Stimulated activated naive CD8-positive, alpha-beta T cell treated with anti-CD3 and anti-CD28 coated beads, Interleukin-15, Interleukin-2, amounts not matched to agents 100 ng/mL and 50 ng/mL, for 24 hours (primary cell): ENCODE measurements around the gene MYH2.
"Not testable (repeated sequence)": the region's sequence is repeated elsewhere in the genome, so short reads cannot be mapped to it uniquely, and the experiment has no call there.

Experiments used
- H3K27ac Mint-ChIP-seq: one replicate; pipeline ENCODE4 v1.8.0; 2021; ENCODE audit warnings: mild to moderate bottlenecking, mixed read lengths
- H3K27me3 Mint-ChIP-seq: one replicate; pipeline ENCODE4 v1.8.0; 2021; ENCODE audit warnings: mixed read lengths
- H3K36me3 Mint-ChIP-seq: one replicate; pipeline ENCODE4 v1.8.0; 2021; ENCODE audit warnings: low read depth, mixed read lengths
- H3K4me1 Mint-ChIP-seq: one replicate; pipeline ENCODE4 v1.8.0; 2021; ENCODE audit warnings: low read depth, mixed read lengths
- H3K4me3 Mint-ChIP-seq: one replicate; pipeline ENCODE4 v1.8.0; 2021; ENCODE audit warnings: mild to moderate bottlenecking, mixed read lengths
- H3K9me3 Mint-ChIP-seq: one replicate; pipeline ENCODE4 v1.8.0; 2021; ENCODE audit warnings: mixed read lengths

The MYH2 gene

DNA sequence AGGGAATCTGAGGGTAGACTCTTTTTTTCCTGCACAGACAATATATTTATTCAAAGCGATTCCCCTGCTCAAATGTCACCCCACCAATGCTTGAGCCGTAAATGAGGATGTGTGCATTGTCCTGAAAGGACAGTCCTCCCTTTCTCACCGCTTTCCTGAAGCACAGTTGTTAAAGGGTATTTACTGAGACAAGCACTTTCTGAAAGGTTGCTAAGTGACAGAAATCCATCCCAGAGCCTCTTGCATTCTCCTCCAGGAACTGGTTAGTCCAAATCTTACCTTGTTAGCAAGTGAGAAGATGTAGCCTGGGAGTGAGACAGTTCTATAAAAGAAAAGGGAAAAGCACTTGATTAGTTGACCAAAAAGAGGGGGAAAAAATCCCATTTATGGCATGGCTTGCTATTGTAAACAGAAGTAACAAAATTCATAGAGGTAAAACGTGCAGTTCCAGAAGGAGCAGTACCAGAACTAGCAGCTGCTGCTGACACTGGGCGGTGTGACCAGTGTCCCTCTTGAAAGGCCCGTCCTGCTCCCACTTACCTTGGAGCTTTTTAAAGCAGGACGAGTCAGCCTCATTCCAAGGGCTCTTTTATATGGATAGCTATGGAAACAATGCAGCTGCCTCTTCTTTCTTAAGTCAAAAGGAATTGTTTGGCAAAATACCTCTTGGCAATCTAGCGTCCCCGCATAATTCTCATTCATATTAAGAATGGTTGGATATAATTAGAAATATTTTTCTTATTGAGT, at the start of gene MYH2:
MYH2 (minus strand) TSS at position 563 of the 747 bp plus-strand sequence. CDS start 1,738 bp downstream, outside the sequence.
- Mint-ChIP-seq H3K9me3 (no peaks in the 10 kb centered on the region), H3K27me3 (peaks cover 17% of the 10 kb centered on the region), H3K27ac (no peak within 1 kb of the TSS), H3K36me3 (no peaks in the 10 kb centered on the region), H3K4me1 (no peaks in the 10 kb centered on the region), H3K4me3 (no peak within 1 kb of the TSS)

DNA sequence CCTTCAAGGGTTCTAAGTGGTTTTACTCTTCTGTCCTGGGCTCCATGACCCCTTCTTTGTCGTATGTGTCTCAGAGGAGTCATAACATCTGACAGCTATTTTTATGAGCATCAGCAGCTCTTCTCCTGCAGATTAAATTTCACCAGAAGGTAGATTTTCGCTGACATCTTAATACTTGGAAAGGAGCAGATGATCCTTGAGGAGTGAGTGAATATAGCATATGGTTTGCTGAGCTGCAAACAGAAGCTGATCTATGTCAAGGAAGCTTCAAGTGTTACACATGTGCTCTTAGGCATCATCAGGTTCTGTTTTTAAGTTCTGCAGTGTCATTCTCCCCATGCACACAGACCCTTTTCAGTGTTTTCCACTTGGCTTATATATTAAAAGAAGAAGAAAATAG, 49.2 kb upstream of the MYH2 start:
- Mint-ChIP-seq H3K4me3 (no peak overlapping the region), H3K27ac (no peak overlapping the region), H3K27me3 (peaks cover 28% of the 10 kb centered on the region), H3K4me1 (no peaks in the 10 kb centered on the region), H3K9me3 (no peaks in the 10 kb centered on the region), H3K36me3 (no peaks in the 10 kb centered on the region)

DNA sequence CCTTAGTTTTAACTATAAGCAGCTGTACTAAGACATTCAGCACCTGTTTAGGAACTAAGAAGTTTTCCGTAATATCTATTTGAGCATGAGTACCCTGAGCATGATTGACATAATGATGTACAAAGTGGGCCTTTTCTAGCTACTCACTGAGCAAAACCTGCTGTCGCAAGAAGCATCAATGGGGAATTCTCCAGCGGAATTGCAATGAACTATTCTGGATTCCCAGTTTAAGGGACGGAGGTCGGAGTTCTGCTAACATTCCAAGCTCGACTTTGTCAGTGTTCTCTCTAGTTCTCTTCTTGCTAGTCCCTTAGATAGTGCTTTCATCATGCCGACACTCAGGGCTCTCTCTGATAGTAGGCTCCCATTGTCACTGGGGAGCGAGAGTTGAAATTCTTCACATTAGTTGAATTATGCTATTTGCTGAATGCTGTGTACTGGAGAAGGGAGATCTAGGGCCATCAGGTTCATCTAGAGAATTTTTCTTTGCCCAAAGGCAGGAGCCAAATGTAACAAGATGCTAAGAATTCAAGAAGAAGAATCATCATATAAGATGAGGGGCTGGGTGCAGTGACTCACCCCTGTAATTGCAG, 40.2 kb upstream of the MYH2 start:
- no peak overlapping the region for H3K27ac Mint-ChIP-seq
- H3K4me1 Mint-ChIP-seq: no peaks in the 10 kb centered on the region
- no peaks in the 10 kb centered on the region for H3K36me3 Mint-ChIP-seq
- no peak overlapping the region for H3K4me3 Mint-ChIP-seq
- no peaks in the 10 kb centered on the region for H3K9me3 Mint-ChIP-seq
- peaks cover 28% of the 10 kb centered on the region for H3K27me3 Mint-ChIP-seq

DNA sequence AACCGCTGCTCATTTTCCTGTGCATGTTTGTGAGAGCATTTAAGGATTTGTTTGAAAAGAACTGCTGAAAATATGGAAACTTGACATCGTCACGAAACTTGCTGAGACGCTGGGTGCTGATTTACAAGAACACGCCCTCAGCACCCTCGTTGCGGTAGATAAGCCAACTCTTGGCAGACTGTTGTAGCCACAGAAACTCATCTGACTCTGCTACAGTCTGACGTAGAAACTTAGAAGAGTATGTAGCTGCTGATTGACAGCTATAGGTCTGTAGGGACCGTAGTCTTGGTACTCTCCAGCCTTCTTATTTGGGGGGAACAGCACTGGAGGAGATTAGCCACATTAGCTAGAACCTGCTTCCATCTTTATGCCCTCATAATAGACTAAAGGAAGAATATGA, 36.1 kb upstream of the MYH2 start:
- no peaks in the 10 kb centered on the region for H3K4me1 Mint-ChIP-seq
- no peaks in the 10 kb centered on the region for H3K9me3 Mint-ChIP-seq
- H3K27ac Mint-ChIP-seq: no peak overlapping the region
- H3K27me3 Mint-ChIP-seq: peaks cover 38% of the 10 kb centered on the region
- H3K36me3 Mint-ChIP-seq: no peaks in the 10 kb centered on the region
- no peak overlapping the region for H3K4me3 Mint-ChIP-seq

DNA sequence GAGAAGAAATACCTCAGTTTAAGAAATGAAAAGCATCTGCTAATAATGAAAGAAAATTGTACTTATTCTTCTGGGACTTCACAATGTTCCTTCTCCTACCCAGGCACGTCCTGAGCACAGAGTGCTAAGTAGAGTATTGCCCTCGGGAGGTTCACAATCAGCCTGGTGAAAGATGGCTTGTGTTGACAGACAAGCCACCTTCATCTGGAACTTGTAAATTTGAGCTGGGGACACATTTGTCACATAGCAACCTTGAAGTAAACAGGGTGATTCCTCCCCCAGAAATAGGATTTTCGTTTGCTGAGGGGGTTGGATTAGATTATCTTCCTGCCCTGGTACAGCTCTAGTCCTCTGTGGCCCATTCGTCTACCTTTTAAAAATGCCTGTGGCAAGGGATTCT, 34.4 kb upstream of the MYH2 start:
- Mint-ChIP-seq H3K27ac (no peak overlapping the region), H3K4me3 (no peak overlapping the region), H3K4me1 (no peaks in the 10 kb centered on the region), H3K27me3 (peaks cover 38% of the 10 kb centered on the region), H3K36me3 (no peaks in the 10 kb centered on the region), H3K9me3 (no peaks in the 10 kb centered on the region)

DNA sequence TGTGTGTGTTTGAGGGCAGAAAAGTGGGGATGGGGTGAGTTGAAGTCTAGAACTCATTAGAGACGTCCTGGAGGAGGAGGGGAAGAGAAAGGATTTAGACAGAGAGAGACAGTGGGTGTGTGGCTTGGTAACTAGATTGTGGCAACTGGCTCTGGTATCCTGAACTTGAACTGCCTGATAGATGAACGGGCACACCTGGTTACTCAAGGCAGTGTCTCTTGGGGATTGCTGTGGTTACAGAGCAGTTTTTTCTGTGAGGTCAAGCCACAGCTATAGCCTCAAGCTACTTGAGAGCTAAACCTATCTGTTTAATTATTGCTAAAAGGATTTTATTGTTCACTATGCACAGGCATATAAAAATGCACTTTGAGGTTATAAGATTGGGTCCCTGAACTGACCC, 29.8 kb upstream of the MYH2 start:
- H3K4me3 Mint-ChIP-seq: no peak overlapping the region
- no peak overlapping the region for H3K27ac Mint-ChIP-seq
- H3K36me3 Mint-ChIP-seq: no peaks in the 10 kb centered on the region
- no peaks in the 10 kb centered on the region for H3K9me3 Mint-ChIP-seq
- H3K27me3 Mint-ChIP-seq: peaks cover 30% of the 10 kb centered on the region
- H3K4me1 Mint-ChIP-seq: no peaks in the 10 kb centered on the region

DNA sequence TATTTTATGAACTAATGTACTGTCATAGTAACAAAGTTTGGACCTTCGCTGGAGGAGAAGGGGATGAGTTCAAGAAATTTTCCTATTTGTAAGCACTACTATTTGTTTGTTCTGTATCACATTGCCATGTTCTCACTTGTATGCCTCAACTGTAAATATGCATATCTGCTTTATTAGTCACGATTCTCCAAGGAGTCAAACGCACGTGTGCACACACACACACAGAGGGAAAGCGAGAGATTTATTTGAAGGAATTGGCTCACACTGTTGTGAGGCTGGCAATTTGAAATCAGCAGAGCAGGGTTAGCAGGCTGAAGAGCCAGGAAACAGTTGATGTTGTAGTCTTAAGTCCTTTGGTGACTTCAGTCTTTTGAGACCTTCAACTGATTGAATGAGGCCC, 24.9 kb upstream of the MYH2 start:
- H3K9me3 Mint-ChIP-seq: no peaks in the 10 kb centered on the region
- H3K4me3 Mint-ChIP-seq: no peak overlapping the region
- H3K27ac Mint-ChIP-seq: no peak overlapping the region
- no peaks in the 10 kb centered on the region for H3K36me3 Mint-ChIP-seq
- no peaks in the 10 kb centered on the region for H3K4me1 Mint-ChIP-seq
- H3K27me3 Mint-ChIP-seq: peaks cover 18% of the 10 kb centered on the region

DNA sequence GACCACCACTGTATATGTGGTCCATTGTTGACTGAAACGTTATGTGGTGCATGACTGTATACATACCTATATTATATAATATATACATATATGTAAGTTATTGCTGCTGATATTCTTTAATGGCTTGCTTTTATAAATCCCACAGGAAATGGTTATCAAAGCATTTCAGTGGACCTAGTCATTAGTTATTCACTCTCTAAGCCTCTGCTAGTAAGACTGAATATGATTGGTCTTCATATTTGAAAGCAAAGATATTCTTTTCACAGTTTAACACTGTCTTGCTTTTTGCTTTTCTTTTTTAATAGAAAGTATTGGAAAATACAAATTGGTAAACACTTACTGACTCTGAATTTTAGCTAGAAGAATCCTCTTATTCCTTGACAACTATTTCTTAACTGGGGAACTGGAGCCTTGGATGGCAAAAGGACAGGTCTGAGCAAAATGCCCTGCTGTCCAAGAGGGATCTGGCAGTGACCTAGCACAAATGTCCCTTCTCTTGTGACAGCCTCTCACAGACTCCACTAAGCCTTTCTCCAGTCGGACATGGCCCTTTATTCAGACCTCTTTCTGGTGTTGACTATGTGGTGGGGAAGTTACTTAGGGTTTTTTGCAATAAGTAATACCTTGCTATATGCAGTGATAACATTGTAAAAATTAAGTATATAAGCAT, 14.7 kb upstream of the MYH2 start:
- H3K27ac Mint-ChIP-seq: no peak overlapping the region
- no peaks in the 10 kb centered on the region for H3K9me3 Mint-ChIP-seq
- no peaks in the 10 kb centered on the region for H3K4me1 Mint-ChIP-seq
- no peaks in the 10 kb centered on the region for H3K36me3 Mint-ChIP-seq
- H3K4me3 Mint-ChIP-seq: no peak overlapping the region
- H3K27me3 Mint-ChIP-seq: peaks cover 16% of the 10 kb centered on the region

DNA sequence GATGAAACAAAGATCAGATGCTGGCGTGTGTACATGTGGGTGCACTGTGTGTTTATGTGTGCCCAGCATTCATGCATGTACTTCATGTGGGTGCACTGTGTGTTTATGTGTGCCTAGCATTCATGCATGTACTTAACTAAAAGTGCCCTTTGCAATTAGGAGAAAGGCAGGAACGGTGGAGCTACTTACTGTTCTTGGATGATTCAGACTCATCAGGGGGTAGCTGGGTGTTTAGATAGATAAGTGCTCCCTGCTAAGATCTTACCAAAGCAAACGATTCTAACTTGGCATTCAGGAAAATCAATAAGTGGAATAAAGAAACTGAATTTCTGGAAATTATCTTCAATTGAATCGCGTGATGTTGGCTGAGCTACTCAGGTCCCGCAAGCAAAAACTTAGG, 8.6 kb upstream of the MYH2 start:
- Mint-ChIP-seq H3K9me3 (no peaks in the 10 kb centered on the region), H3K4me1 (no peaks in the 10 kb centered on the region), H3K4me3 (no peak overlapping the region), H3K36me3 (no peaks in the 10 kb centered on the region), H3K27me3 (peaks cover 8% of the 10 kb centered on the region), H3K27ac (no peak overlapping the region)

DNA sequence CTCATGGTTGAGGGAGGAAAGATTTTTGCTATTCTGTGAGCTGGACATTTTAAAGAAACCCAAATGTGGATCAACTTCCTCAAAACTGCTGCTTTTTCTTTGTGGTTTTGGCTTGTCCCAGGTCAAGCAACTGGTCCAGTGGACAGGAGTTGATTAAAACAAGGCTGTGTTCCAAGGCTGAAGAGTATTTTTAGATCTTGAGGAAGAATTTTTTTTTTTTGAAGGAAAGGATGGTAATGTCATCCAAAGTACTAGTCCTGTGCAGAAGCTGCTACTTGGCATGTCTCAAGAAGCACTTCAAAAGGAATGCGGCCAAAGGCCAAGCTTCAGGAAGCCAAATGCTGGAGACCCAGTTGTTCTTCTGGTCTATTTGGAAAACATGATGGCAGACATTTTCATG, 8.0 kb upstream of the MYH2 start:
- Mint-ChIP-seq H3K4me3 (no peak overlapping the region), H3K36me3 (no peaks in the 10 kb centered on the region), H3K27me3 (peaks cover 8% of the 10 kb centered on the region), H3K27ac (no peak overlapping the region), H3K4me1 (no peaks in the 10 kb centered on the region), H3K9me3 (no peaks in the 10 kb centered on the region)

DNA sequence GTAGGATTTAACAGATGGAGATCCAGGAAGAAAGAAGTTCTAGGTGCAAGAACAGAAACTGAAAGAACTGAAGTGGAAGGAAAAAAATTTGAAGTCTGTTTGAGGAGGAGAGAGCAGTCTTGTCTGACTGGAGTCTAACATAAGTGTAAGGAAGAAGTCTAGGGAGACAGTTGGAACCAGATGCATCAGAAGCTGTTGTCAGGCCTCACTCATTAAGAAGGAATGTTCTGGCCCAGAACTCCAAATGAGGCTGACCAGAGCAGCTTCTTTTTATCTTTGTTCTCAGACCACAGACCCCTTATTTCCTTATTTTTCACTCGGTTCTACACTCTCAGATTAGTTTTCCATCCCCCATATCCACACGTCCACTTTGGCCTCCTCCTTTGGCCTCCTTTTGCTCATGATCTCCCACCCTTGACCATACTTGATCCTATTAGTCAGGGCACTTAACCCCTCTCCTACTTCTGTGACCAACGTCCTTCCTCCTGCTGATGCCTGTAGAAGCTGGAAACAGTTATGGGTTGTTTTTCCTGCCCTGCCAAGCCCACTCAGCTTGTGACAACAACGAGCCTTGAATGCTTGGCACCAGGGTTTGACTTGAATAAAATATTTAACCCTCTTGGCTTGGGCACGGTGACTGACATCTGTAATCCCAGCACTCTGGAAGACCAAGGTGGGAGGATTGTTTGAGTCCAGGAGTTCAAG, 7.0 kb upstream of the MYH2 start:
- H3K9me3 Mint-ChIP-seq: no peaks in the 10 kb centered on the region
- no peaks in the 10 kb centered on the region for H3K4me1 Mint-ChIP-seq
- peaks cover 8% of the 10 kb centered on the region for H3K27me3 Mint-ChIP-seq
- no peaks in the 10 kb centered on the region for H3K36me3 Mint-ChIP-seq
- H3K27ac Mint-ChIP-seq: no peak overlapping the region
- no peak overlapping the region for H3K4me3 Mint-ChIP-seq

DNA sequence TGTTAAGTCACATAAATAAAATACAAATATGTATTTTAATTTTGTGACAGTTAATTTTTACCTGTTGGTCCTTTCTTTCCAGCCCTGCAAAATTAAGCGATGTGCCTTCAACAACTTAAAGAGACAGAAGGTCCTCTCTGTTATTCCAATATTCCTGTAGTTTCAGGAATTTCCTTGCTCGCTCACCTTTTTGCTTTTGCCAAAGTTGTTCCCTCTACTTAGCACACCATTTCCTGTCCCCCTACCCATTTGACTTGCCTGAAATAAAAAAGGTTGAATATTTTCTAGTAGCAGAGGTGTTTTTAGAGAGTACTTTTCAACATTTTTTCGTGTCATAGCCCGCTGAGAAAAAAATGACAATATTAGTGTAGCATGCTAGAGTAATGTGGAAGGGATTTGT, 556 bp upstream of the MYH2 start:
- H3K36me3 Mint-ChIP-seq: no peaks in the 10 kb centered on the region

DNA sequence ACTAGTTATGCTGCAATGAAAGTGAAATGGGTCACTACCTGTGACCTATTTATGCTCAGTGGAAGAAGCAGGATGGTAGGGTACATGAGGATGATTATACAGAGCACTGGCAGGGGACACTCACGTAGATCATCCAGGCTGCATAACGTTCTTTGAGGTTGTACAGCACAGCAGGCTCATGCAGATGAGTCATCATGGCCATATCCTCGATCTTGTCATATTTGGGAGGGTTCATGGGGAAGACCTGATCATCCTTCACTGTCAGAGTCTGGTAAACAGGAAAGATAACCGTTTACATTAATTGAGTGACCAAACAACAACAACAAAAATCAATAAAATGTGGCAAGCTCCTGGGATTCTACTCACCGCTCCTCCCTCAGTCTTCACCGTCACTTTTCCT, 2.1 kb downstream of the MYH2 start:
- Mint-ChIP-seq H3K27me3 (peaks cover 17% of the 10 kb centered on the region), H3K9me3 (no peaks in the 10 kb centered on the region), H3K4me1 (no peaks in the 10 kb centered on the region), H3K36me3 (no peaks in the 10 kb centered on the region), H3K4me3 (no peak overlapping the region), H3K27ac (no peak overlapping the region)

More for the DNA sequence above, 556 bp upstream of the MYH2 start:
- Mint-ChIP-seq H3K9me3 (no peaks in the 10 kb centered on the region), H3K4me1 (no peaks in the 10 kb centered on the region), H3K4me3 (no peak overlapping the region), H3K27ac (no peak overlapping the region), H3K27me3 (peaks cover 19% of the 10 kb centered on the region)

DNA sequence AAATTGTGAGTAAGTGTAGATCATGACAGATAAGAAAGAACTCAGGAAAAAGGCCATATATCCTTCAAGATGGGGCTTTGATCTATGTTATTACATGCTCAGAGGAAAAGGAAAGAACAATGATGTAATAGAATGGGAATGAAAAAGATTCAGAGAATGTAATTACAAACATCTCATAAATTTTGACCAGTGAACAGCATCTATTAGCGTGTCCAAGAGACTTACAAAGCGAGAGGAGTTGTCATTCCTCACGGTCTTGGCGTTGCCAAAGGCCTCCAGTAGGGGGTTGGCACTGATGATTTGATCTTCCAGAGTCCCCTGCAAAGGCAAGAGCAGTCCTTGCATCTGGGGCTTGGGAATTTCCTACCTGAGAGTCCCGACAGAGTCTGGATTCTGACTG, 6.0 kb downstream of the MYH2 start:
- H3K4me1 Mint-ChIP-seq, H3K4me3 Mint-ChIP-seq, H3K27ac Mint-ChIP-seq, H3K27me3 Mint-ChIP-seq, H3K36me3 Mint-ChIP-seq: not testable (repeated sequence)
- peaks cover 12% of the 10 kb centered on the region for H3K9me3 Mint-ChIP-seq

DNA sequence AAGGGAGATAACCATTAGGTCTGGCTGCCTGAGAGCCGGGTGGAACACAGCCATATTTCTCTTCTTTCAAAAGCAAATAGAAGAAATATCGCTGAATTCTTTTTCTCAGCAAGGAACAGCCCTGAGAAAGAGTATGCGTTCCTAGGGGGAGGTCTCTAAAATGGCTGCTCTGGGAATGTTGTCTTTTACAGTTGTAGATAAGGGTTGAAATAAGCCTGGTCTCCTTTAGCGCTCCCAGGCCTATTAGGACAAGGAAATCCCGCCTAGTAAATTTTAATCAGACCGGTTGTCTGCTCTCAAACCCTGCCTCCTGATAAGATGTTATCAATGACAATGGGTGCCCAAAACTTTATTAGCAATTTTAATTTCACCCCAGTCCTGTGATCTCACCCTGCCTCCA, 8.3 kb downstream of the MYH2 start:
- not testable (repeated sequence) for H3K36me3 Mint-ChIP-seq, H3K4me3 Mint-ChIP-seq, H3K27ac Mint-ChIP-seq, H3K27me3 Mint-ChIP-seq, H3K4me1 Mint-ChIP-seq
- peaks cover 12% of the 10 kb centered on the region for H3K9me3 Mint-ChIP-seq
